Naive thymus-derived CD4-positive, alpha-beta T cell (primary cell): ENCODE measurements around the gene NLRP14. TPM values are rescaled to one million over a fixed set of nuclear protein-coding genes. Genes with fewer than 3 reads are reported as not detected.

Experiments used
- ATAC-seq: fragments of 150-1000 bp; cut with Tn5 transposase; 2 replicates; pipeline ENCODE4 v1.10.0; 2021; ENCODE audit warnings: mild to moderate bottlenecking, moderate library complexity
- CTCF ChIA-PET: fragments of 350-600 bp; sonication (Branson Sonifier 250); formaldehyde crosslinking; loops from one replicate; lab custom pipeline; 2021; ENCODE audit warnings: antibody characterized with exemption; lab: Charles Lee
- POLR2A ChIA-PET: fragments of 350-600 bp; sonication (Branson Sonifier 250); formaldehyde crosslinking; loops from one replicate; lab custom pipeline; 2021; ENCODE audit warnings: antibody characterized with exemption, inconsistent platforms; lab: Charles Lee
- DNase-seq, 9 donors: peaks; one replicate each; pipeline versions ENCODE4 v3.0.0 to v3.0.0-alpha.2; 2020 to 2022; ENCODE audit warnings: mixed read lengths in 1 of 9
- H3K27ac ChIP-seq: one replicate; pipeline ENCODE4 v1.7.0; 2013; ENCODE audit warnings: mild to moderate bottlenecking, low read depth, low read length, moderate library complexity
- H3K27me3 ChIP-seq, 2 donors: one replicate each; pipeline ENCODE4 v1.7.0; 2013; ENCODE audit warnings: low read length in 2 of 2, mild to moderate bottlenecking in 2 of 2, moderate library complexity in 2 of 2; ENCODE audit not compliant: control insufficient read depth in 2 of 2, insufficient read depth in 2 of 2
- H3K36me3 ChIP-seq, 3 experiments: 1 replicate in 2 of 3; 2 replicates in 1 of 3; pipeline ENCODE4 v1.7.0; 2013; ENCODE audit warnings: low read length in 3 of 3, mild to moderate bottlenecking in 3 of 3, moderate library complexity in 1 of 3; ENCODE audit not compliant: insufficient read depth in 3 of 3, control insufficient read depth in 2 of 3
- H3K4me1 ChIP-seq, 2 donors: one replicate each; pipeline ENCODE4 v1.7.0; 2013; ENCODE audit warnings: low read length in 2 of 2, mild to moderate bottlenecking in 2 of 2, moderate library complexity in 1 of 2; ENCODE audit not compliant: control insufficient read depth in 2 of 2, insufficient read depth in 2 of 2
- H3K4me3 ChIP-seq: 2 replicates; pipeline ENCODE4 v1.7.0; 2013; ENCODE audit warnings: mild to moderate bottlenecking, low read length
- H3K9me3 ChIP-seq, 3 experiments: 1 replicate in 2 of 3; 2 replicates in 1 of 3; pipeline ENCODE4 v1.7.0; 2013; ENCODE audit warnings: low read length in 3 of 3; ENCODE audit not compliant: control insufficient read depth in 2 of 3
- H3K27ac Mint-ChIP-seq, 9 donors: one replicate each; pipeline ENCODE4 v1.8.0; 2020 to 2022; ENCODE audit warnings: mixed read lengths in 9 of 9, mild to moderate bottlenecking in 8 of 9, moderate library complexity in 5 of 9, inconsistent platforms in 2 of 9
- H3K27me3 Mint-ChIP-seq, 5 donors: one replicate each; pipeline ENCODE4 v1.8.0; 2021 to 2022; ENCODE audit warnings: mixed read lengths in 5 of 5, mild to moderate bottlenecking in 1 of 5
- H3K36me3 Mint-ChIP-seq, 5 donors: one replicate each; pipeline ENCODE4 v1.8.0; 2020 to 2022; ENCODE audit warnings: mixed read lengths in 5 of 5, mild to moderate bottlenecking in 3 of 5, inconsistent platforms in 1 of 5
- H3K4me1 Mint-ChIP-seq, 7 donors: one replicate each; pipeline ENCODE4 v1.8.0; 2020 to 2022; ENCODE audit warnings: mixed read lengths in 7 of 7, mild to moderate bottlenecking in 3 of 7, inconsistent platforms in 1 of 7
- H3K4me3 Mint-ChIP-seq, 10 donors: one replicate each; pipeline ENCODE4 v1.8.0; 2020 to 2022; ENCODE audit warnings: mild to moderate bottlenecking in 10 of 10, mixed read lengths in 10 of 10, moderate library complexity in 6 of 10, inconsistent platforms in 2 of 10
- H3K9me3 Mint-ChIP-seq, 11 donors: one replicate each; pipeline ENCODE4 v1.8.0; 2020 to 2022; ENCODE audit warnings: mixed read lengths in 11 of 11, mild to moderate bottlenecking in 4 of 11, inconsistent platforms in 1 of 11, moderate library complexity in 1 of 11
- intact Hi-C, 2 donors: fragments of 100-400 bp; cut with micrococcal nuclease; formaldehyde crosslinking; loops; one replicate each; pipeline ENCODE4 v1.15.1; 2023
- polyA plus RNA-seq, 2 donors: library from polyadenylated mRNA; unstranded; fragments of 300-500 nt; fragmentation: Illumina TruSeq; gene quantifications; one replicate each; pipeline ENCODE4 v1.2.3, GENCODE V29; 2021
- total RNA-seq, 6 experiments: library from RNA in 5 of 6; stranded (reverse) in 5 of 6; gene quantifications; 1 replicate in 5 of 6; 2 replicates in 1 of 6; pipeline ENCODE4 v1.2.3 and lab custom pipeline; 2021 to 2026

The NLRP14 gene
- total and polyA plus RNA-seq, 7 experiments from 2014 or later, result 0.17 TPM; not detected in 5

DNA sequence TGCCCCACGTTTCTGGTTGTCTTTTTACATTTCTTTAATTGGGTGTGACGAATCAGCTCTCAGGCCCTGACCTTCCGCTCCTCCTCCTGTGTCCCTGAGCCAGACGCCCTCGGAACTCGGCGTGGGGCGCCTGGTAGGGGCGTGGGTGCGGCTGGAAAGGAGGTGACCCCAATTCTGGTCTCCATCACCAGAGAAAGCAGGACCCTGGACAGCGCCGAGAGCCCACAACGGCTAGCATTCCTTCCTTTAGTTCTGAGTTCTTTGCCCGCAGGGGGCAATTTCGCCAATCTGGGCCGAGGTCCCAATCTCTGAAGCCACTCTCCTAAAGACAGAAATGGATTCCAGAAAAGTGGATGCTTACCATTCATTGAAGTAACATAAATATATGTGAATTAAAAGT, 56.8 kb downstream of the NLRP14 start:
- intact Hi-C loops, result no loop called here
- no peak overlapping the region for H3K27ac Mint-ChIP-seq
- POLR2A ChIA-PET, result no interaction called here
- no peaks in the 10 kb centered on the region for H3K27me3 ChIP-seq
- peaks cover 0 to 30% (median 12%) of the 10 kb centered on the region in 11 donors for H3K9me3 Mint-ChIP-seq
- H3K4me3 Mint-ChIP-seq, result no peak overlapping the region
- peaks cover 0 to 7% (median 0%) of the 10 kb centered on the region in 5 donors for H3K36me3 Mint-ChIP-seq
- ATAC-seq, result no peak
- no peaks in the 10 kb centered on the region for H3K4me1 ChIP-seq
- CTCF ChIA-PET, result no interaction called here
- H3K27me3 Mint-ChIP-seq, result peaks cover 0 to 34% (median 15%) of the 10 kb centered on the region in 5 donors
- peaks cover 0 to 7% (median 0%) of the 10 kb centered on the region in 3 experiments for H3K9me3 ChIP-seq
- H3K27ac ChIP-seq, result no peak overlapping the region
- no peak overlapping the region for H3K4me3 ChIP-seq
- no peaks in the 10 kb centered on the region for H3K4me1 Mint-ChIP-seq
- DNase-seq, result no peak
- H3K36me3 ChIP-seq, result no peaks in the 10 kb centered on the region

DNA sequence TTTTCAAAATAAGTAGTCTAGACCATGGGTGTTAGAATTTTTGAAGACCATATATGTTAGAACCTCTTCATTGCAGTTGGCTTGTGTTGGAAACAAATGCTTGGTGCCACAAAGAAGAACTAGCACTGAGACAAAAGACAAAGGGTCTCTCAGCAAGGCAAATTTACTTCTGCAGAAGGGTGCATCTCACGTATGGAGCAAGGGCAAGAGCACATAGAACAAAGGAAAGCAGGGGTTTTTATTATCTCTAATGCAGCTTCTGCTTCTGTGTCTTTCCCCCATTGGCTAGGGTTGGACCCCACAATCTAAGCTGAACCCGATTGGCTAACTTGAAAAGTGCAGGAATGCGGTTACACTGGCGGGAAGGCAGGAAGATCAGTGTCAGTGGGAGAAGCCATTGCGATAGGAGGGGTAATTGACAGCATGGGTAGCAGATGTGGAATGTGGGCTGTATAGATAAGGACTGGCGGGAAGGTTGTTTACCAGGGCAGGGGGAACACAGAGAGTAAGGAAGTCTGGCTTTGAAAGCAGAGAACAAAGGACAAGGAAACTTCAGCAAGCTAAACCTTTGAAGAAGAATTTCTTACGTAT, 59.4 kb downstream of the NLRP14 start:
- Histone ChIP-seq H3K27ac (no peak overlapping the region), H3K4me3 (no peak overlapping the region), H3K27me3 (no peaks in the 10 kb centered on the region), H3K4me1 (no peaks in the 10 kb centered on the region), H3K9me3 (peaks cover 0 to 7% (median 0%) of the 10 kb centered on the region in 3 experiments), H3K36me3 (no peaks in the 10 kb centered on the region)
- no peak overlapping the region for H3K27ac Mint-ChIP-seq
- H3K4me1 Mint-ChIP-seq, result no peaks in the 10 kb centered on the region
- peaks cover 0 to 7% (median 0%) of the 10 kb centered on the region in 5 donors for H3K36me3 Mint-ChIP-seq
- ATAC-seq (no peak), DNase-seq (no peak)
- H3K4me3 Mint-ChIP-seq, result no peak overlapping the region
- intact Hi-C loops, result no loop called here
- H3K27me3 Mint-ChIP-seq, result peaks cover 0 to 32% (median 23%) of the 10 kb centered on the region in 5 donors
- peaks cover 0 to 30% (median 12%) of the 10 kb centered on the region in 11 donors for H3K9me3 Mint-ChIP-seq
- CTCF ChIA-PET, result no interaction called here
- POLR2A ChIA-PET, result no interaction called here

DNA sequence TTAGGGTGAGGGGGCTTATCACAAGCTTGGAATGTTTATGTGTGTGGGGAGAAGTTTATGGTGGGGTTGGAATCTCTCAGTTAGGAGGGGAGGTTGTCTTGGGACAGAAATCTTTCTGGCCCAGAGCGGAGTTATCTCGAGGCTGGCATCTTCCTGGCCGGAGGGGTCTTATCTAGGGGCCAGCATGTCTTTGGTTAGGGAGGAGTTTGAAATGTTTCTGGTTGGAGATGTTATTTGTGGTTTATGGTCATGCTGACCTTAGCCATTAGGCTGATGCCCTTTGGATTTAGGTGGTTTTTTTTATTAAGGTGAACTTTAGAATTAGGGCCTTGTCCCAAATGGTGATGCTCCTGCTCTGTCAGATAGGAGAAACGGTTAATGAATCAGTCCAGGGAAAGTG, 60.6 kb downstream of the NLRP14 start:
- H3K4me3 Mint-ChIP-seq, result no peak overlapping the region
- no peak overlapping the region for H3K27ac Mint-ChIP-seq
- H3K9me3 Mint-ChIP-seq, result peaks cover 0 to 30% (median 12%) of the 10 kb centered on the region in 11 donors
- H3K27me3 Mint-ChIP-seq, result peaks cover 3 to 34% (median 28%) of the 10 kb centered on the region in 5 donors
- H3K27me3 ChIP-seq, result peaks cover 0 to 3% of the 10 kb centered on the region in 2 donors
- POLR2A ChIA-PET, result no interaction called here
- H3K36me3 ChIP-seq, result no peaks in the 10 kb centered on the region
- H3K4me1 Mint-ChIP-seq, result no peaks in the 10 kb centered on the region
- H3K36me3 Mint-ChIP-seq, result peaks cover 0 to 7% (median 0%) of the 10 kb centered on the region in 5 donors
- peaks cover 0 to 7% (median 0%) of the 10 kb centered on the region in 3 experiments for H3K9me3 ChIP-seq
- no peak for DNase-seq
- no peak overlapping the region for H3K4me3 ChIP-seq
- intact Hi-C loops, result no loop called here
- CTCF ChIA-PET, result no interaction called here
- H3K27ac ChIP-seq, result no peak overlapping the region
- no peak for ATAC-seq
- no peaks in the 10 kb centered on the region for H3K4me1 ChIP-seq

DNA sequence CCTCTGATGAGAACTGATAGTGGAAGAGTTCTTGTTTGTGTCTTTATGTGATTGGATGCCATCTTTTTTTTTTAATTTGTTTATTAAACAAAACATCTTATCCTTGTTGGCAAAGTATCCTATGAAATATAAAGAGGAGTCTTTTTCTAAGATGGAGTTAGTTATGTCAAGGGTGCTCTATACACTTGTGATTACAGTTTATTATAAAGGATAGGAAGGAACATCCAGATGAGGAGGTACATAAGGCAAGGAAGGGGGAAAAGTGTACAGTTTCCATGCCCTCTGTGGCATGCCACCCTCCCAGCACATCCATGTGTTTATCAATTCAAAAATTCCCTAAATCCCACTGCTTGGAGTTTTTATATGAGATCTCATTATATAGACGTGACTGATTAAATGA, 61.2 kb downstream of the NLRP14 start:
- CTCF ChIA-PET, result no interaction called here
- Histone ChIP-seq H3K27ac (no peak overlapping the region), H3K36me3 (no peaks in the 10 kb centered on the region), H3K9me3 (peaks cover 0 to 7% (median 0%) of the 10 kb centered on the region in 3 experiments), H3K4me3 (no peak overlapping the region), H3K27me3 (peaks cover 0 to 3% of the 10 kb centered on the region in 2 donors), H3K4me1 (no peaks in the 10 kb centered on the region)
- intact Hi-C loops, result no loop called here
- DNase-seq, result no peak
- H3K9me3 Mint-ChIP-seq, result peaks cover 0 to 30% (median 10%) of the 10 kb centered on the region in 11 donors
- POLR2A ChIA-PET, result no interaction called here
- peaks cover 0 to 7% (median 0%) of the 10 kb centered on the region in 5 donors for H3K36me3 Mint-ChIP-seq
- no peak for ATAC-seq
- H3K27ac Mint-ChIP-seq, result no peak overlapping the region
- H3K27me3 Mint-ChIP-seq, result peaks cover 3 to 36% (median 27%) of the 10 kb centered on the region in 5 donors
- H3K4me1 Mint-ChIP-seq, result no peaks in the 10 kb centered on the region
- H3K4me3 Mint-ChIP-seq, result no peak overlapping the region

DNA sequence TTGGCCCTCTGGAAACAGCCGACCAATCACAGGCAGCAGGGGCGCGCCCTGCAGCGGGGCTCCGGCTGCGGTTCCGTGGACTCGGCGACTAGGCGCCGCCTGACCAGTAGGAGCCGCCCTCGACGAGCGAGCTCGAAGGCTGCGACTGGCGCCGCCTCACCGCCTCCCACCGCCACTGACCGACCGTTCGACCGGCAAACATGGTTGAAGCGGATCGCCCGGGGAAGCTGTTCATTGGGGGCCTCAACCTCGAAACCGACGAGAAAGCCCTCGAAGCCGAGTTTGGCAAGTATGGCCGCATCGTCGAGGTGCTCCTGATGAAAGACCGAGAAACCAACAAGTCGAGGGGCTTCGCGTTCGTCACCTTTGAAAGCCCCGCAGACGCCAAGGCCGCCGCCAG, 68.6 kb downstream of the NLRP14 start, which contains the start of gene RBMXL2:
Gene RBMXL2, plus strand, starts transcription at position 78 of the 400 bp plus-strand sequence. Its CDS starts 123 bp downstream, at position 201.
- no peaks in the 10 kb centered on the region for H3K36me3 ChIP-seq
- Mint-ChIP-seq H3K27me3 (peaks cover 4 to 49% (median 34%) of the 10 kb centered on the region in 5 donors), H3K9me3 (no peaks in the 10 kb centered on the region), H3K27ac (no peak within 1 kb of the TSS), H3K36me3 (no peaks in the 10 kb centered on the region), H3K4me3 (no peak within 1 kb of the TSS), H3K4me1 (no peaks in the 10 kb centered on the region)
- no peaks in the 10 kb centered on the region for H3K9me3 ChIP-seq
- intact Hi-C loops, result no loop called here
- H3K4me1 ChIP-seq, result no peaks in the 10 kb centered on the region
- POLR2A ChIA-PET, result no interaction called here
- CTCF ChIA-PET, result interaction anchor here (0.7 kb wide), 1 partner anchor 165 kb away, joined by 3 read pairs; no protein-coding TSS in a partner anchor
- no peak within 1 kb of the TSS for H3K27ac ChIP-seq
- ATAC-seq (no peak), DNase-seq (no peak)
- peaks cover 0 to 3% of the 10 kb centered on the region in 2 donors for H3K27me3 ChIP-seq
- no peak within 1 kb of the TSS for H3K4me3 ChIP-seq

DNA sequence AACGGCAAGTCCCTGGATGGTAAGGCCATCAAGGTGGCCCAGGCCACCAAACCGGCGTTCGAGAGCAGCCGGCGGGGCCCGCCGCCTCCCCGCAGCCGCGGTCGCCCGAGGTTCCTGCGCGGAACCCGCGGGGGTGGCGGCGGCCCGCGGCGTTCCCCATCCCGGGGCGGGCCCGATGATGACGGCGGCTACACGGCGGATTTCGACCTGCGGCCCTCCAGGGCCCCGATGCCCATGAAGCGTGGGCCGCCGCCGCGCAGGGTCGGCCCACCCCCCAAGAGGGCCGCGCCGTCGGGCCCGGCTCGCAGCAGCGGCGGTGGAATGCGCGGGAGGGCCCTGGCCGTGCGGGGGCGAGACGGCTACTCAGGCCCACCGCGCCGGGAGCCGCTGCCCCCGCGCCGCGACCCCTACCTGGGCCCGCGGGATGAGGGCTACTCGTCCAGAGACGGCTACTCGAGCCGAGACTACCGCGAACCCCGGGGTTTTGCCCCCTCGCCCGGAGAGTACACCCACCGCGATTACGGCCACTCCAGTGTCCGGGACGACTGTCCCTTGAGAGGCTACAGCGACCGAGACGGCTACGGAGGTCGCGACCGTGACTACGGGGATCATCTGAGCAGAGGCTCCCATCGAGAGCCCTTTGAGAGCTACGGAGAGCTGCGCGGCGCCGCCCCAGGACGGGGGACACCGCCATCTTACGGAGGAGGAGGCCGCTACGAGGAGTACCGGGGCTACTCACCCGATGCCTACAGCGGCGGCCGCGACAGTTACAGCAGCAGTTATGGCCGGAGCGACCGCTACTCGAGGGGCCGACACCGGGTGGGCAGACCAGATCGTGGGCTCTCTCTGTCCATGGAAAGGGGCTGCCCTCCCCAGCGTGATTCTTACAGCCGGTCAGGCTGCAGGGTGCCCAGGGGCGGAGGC, 69.3 kb downstream of the NLRP14 start:
- Histone ChIP-seq H3K27ac (no peak overlapping the region), H3K9me3 (no peaks in the 10 kb centered on the region), H3K4me3 (no peak overlapping the region), H3K4me1 (no peaks in the 10 kb centered on the region), H3K36me3 (no peaks in the 10 kb centered on the region), H3K27me3 (peaks cover 0 to 3% of the 10 kb centered on the region in 2 donors)
- Mint-ChIP-seq H3K9me3 (no peaks in the 10 kb centered on the region), H3K27me3 (peaks cover 5 to 49% (median 34%) of the 10 kb centered on the region in 5 donors), H3K4me1 (no peaks in the 10 kb centered on the region), H3K27ac (no peak overlapping the region), H3K4me3 (no peak overlapping the region), H3K36me3 (no peaks in the 10 kb centered on the region)
- no peak for ATAC-seq
- CTCF ChIA-PET, result no interaction called here
- DNase-seq, result no peak
- intact Hi-C loops, result no loop called here
- POLR2A ChIA-PET, result no interaction called here
